HuH-7.5 (cell line): Measurements from ENCODE around the gene BCR.
A peak's percentile ranks its signal among the peaks of the same experiment; 100 is the strongest.

Source experiments
- DNase-seq: peaks from one replicate; pipeline ENCODE4 v3.0.0; 2011; ENCODE audit warnings: low spot score

The BCR gene

GRCh38 chr22:23200898-23201297, 20.6 kb downstream of the BCR start:
- no peak for DNase-seq

- DNase-seq = no peak
Observed at GRCh38 chr22:23202812-23203451, 22.6 kb downstream of the BCR start.

GRCh38 chr22:23203452-23204124, 23.3 kb downstream of the BCR start:
- no peak for DNase-seq

- no peak for DNase-seq
Observed at GRCh38 chr22:23204125-23204488, 23.8 kb downstream of the BCR start.

- DNase-seq = no peak
Observed at GRCh38 chr22:23204541-23205157, 24.3 kb downstream of the BCR start.

GRCh38 chr22:23205339-23206049, 25.2 kb downstream of the BCR start:
- DNase-seq = no peak

GRCh38 chr22:23206915-23207314, 26.6 kb downstream of the BCR start:
- DNase-seq = no peak

GRCh38 chr22:23207729-23208393, 27.6 kb downstream of the BCR start:
- DNase-seq = no peak

GRCh38 chr22:23210428-23211170, 30.3 kb downstream of the BCR start:
- DNase-seq = no peak

- no peak for DNase-seq
Observed at GRCh38 chr22:23211622-23212021, 31.3 kb downstream of the BCR start.

GRCh38 chr22:23212061-23213021, 32.0 kb downstream of the BCR start:
- no peak for DNase-seq

GRCh38 chr22:23213022-23213555, 32.8 kb downstream of the BCR start:
- no peak for DNase-seq

- no peak for DNase-seq
Observed at GRCh38 chr22:23213581-23214334, 33.4 kb downstream of the BCR start.

GRCh38 chr22:23214398-23214797, 34.1 kb downstream of the BCR start:
- no peak for DNase-seq

GRCh38 chr22:23215294-23216241, 35.3 kb downstream of the BCR start:
- no peak for DNase-seq

- peak; percentile 55 for DNase-seq
Observed at GRCh38 chr22:23216461-23217170, 36.3 kb downstream of the BCR start.

- no peak for DNase-seq
Observed at GRCh38 chr22:23217171-23218052, 37.1 kb downstream of the BCR start.
